ENCODE data around the gene RAB17.
"Not testable (repeated sequence)": the region's sequence is repeated elsewhere in the genome, so short reads cannot be mapped to it uniquely, and the experiment has no call there.

RAB17 gene

DNA sequence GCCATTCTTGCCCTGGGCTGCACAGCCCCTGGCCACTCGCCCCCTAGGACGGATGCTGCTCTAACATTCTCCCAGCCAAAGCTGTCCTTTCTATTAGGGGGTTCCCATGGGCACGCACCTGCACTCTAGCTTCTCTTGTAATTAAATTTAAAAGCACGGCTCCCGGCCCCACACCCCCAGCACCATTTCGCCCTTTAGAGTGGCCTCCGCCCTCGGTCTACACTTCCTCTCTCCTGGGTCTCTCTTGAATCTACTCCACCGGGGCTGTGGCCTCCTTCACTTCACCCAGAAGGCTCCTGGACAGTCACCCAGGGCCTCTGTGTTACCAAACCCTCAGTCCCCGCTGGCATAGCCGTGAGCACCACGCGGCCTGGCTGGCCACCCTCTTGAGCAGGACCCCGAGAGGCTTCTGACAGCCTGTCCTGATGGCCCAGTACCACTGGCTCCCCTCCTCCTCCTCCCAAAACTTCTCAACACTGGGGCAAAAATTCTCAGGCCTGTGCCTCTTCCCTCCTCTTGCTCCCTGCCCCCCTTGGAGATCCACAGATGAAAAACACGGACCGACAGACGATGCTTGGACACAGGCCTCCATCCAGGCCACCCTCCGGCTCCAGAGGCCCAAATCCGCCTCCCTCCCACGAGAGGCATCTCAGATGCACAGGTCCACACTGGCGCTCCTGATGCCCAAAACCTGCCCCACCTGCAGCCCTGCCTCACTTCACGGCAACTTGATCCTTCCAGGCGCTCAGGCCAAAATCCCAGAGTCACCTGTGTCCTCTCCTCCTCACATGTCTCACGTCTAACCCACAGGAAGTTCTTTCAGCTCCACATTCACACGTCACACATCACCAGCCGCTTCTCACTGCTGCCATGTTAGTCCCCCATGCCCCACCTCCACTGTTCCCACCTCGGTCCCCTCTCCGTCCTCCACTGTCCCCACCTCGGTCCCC, 6.9 kb upstream of the RAB17 start:
- DNase-seq, result no peak

DNA sequence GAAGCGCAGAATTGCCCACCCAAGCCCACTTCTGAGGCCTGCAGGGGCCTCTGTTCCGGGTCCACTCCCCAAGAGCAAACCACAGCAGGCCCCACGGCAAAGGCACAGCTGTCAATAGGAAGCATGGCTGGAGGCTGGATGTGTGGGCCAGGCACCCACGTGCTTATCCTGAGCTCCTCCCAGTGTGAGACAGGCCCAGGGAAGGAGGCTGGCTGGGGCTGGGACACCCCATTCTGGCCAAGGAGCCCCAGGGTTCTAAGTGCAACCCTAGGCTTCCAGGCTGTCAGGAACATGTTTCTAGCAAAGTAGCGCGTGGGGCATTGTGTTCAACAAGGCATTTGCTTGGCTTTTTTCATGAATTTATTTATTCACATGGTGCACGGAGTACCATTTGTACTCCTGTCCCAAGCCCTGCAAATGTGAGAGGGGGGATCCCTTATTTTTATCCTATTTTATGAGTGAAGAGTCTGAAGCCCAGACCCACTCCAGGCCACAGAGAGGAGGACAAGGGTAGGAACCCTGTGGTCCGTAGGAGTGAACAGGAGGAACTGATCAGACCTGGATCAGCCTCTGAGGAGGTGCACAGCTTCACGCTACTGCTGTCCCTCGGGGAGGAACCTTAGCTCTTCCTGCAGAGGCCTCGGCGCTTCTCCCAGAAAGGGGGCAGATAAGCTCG, 6.1 kb upstream of the RAB17 start:
- DNase-seq, result no peak

DNA sequence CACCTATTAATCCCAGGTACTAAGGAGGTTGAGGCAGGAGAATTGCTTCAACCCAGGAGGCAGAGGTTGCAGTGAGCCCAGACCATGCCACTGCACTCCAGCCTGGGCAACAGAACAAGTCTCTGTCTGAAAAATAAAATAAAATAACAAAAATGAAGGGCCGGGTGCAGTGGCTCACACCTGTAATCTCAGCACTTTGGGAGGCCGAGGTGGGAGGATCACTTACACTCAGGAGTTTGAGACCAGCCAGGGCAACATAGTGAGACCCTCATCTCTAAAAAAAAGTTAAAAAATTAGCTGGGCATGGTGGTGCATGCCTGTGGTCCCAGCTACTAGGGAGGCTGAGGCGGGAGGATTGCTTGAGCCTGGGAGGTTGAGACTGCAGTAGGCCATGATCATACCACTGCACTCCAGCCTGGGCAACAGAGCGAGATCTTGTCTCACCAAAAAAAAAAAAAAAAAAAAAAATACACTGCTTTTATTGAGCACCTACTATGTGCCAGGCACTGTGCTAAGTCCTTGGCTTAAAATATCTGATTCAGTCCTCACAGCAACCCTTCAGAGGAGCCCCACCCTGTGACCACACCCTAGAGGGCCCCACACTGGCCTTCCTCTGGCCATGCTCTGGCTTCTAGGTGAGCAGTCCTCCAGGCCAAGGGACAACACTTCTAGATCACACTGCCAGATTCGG, 5.4 kb upstream of the RAB17 start:
- DNase-seq, result not testable (repeated sequence)

DNA sequence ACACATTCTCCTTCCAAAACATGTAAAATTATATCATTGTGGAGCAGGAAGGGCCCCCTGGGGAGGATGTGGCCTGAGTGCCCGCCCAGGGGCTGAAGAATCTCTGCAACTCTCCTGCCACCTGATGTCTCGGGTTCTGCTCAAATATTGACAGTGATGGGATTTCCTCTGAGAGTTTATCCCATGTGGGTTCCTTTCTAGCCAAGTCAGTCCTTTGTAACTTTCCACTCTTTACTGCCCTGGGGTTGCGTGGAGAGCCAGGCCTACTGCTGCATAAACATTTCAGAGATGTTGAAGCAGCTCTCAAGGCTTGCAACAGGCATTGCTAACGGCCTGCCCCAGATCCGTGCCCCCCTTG, 4.0 kb upstream of the RAB17 start:
- no peak for DNase-seq

DNA sequence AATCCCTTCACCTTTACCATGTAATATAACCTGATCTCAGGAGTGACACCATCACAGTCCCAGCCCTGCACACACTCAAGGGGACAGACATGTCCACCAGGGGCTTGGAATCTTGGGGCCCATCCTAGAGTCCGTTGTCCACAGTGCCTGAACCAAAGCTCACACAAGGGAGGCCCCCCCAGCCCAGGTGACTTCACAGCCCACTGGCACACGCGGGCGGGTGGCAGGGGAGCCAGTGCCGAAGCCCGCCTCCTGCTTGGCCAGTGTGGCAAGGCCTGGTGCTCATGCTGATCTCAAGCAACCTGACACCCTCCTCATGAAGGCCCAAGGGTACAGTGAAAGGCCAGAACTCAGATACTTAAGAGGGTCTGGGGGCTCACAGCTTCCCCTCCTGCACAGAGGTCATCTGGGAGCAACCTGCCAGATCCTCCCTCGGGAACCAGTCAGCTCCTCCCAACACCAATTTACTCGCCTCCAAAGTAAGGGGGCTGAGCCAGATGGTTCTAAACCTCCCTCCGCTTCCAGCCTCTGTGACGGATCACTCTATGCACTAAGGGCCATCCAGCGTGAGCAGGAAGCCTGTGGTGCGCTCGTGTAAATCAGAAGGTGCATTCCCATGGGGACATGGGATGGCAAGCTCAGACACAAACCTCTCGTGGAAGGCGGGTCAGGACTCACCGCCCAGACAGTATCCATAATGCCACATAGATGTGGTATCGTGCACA, 3.2 kb upstream of the RAB17 start:
- DNase-seq, result no peak

DNA sequence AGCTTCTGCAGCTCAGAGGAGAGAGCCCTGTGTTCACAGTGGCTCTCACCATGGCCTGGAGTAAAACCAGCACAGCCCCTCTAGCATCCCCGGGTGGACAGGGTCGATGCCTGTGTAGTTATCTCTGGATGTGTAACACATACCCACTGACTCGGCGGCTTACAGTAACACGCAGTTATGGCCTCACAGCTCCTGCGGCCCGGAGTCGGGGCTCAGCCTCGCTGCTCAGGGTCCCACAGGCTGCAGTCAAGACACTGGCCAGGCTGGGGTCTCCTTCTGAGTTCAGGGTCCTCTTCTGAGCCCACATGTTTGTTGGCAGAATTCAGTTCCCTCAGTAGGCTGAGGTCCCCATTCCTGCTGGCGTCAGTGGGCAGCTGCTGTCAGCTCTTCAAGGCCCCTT, 2.5 kb upstream of the RAB17 start:
- no peak for DNase-seq

DNA sequence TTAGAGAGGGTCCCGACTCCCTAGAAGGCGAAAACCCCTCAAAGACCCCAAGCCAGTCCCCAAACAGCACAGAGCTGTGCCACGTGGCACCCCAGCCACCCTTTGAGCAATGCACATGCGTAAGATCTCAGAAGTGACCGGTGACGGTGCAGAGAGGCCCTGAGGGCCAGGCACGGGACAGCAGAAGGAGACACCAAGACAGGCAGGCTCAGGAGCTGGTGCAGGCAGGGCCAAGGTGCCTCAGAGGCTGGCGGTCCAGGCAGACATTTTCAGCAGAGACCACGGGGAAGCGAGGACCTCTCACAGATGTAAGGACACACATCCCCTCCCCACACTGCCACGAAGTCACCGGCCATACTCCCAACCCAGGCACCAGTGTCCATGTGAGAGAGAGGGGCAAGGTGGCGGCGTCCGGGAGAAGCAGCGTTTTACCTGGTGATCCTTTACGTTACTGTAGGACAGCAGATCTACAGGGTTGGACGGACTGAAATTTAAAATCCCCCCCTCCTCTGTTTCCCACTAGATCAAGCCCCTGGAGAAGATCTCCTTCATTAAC, 2.0 kb upstream of the RAB17 start:
- no peak for DNase-seq

DNA sequence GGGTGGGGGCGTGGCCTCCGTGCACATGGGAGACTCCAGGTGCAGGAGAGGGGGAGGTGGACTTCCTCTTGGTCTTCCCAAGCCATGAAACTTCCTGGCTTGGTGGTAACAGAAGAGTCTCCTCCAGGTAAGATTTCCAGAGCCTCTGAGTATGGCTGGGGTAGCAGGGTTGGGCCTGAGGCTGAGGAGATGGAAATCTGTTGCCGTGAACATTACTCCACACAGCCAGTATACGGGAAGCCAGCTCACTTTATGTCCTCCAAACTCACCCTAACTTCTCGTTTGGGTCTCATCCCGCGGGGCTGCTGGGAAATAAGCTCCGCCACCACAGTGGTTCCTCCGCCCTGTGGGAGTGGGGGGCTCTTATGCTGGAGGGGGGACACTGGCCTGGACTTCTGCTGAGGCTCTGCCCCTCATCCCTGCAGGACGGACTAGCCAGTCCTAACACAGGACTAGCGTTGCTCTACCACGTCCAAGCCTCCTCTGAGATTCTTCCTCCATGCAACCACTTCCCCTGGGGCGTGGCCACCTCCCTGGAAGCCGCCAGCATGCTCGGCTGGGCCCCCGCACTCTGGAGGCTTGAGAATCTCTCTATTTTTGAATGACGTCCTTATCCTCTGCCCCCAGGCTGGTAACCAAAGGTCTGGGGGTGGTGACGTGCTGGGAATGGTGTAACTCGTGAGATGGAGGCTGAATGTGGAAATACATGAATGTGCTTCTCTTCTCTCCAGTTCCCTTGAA, 777 bp upstream of the RAB17 start:
- no peak for DNase-seq

DNA sequence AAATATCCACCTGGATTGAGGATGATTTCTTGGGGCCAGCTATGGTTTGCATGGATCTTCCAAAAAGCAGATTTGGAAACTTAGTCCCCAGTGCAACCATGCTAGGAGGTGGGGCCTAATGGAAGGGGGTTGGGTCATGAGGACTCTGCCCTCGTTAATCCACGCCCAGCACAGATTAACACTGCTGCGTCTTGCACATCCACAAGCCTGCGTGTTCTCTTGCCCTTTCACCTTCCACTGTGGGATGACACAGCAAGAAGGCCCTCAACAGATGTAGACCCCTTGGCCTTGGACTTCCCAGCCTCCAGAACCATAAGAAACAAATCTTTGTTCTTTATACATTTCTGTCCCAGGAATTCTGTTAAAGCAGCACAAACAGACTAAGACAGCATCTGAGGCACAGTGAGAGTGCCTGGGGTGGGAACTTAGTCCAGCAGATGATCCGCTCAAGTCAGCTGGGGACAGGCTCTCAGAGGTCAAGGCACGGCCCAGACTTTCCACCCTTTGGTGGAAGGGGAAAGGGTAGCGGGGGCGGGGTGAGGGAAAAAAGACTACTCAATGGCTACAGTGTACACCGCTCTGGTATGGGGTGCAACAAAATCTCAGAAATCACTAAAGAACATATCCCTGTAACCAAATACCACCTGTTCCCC, 2.4 kb downstream of the RAB17 start:
- DNase-seq, result no peak

DNA sequence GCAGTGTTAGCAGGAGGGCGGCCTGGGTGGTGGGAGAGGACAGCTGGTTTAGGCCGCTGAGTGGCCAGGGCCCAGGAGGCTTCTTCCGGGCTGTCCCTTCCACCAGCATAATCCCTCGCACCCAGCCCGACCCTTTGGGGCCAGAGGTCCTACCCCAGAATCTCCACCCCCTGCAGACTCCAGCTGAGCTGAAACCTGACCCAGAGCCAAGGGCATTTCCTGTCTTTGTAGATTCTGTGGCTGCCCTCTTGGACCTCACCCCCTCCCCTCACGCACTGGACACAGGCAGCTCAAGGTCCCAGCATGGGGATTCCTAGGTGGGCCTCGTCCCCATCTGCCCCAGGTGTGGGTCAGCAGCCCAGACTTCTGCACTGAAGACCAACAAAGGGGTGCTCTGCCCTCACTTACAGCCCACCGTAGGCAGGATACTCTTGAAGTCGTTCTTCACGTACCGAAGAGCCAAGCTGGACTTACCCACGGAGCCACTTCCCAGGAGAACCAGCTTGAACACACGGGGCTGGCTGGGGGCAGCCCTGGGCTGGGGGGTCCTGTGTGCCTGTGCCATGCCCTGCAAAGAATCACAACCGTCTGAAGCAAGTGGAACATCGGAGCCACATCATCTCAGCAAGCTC, 4.8 kb downstream of the RAB17 start:
- DNase-seq, result no peak

DNA sequence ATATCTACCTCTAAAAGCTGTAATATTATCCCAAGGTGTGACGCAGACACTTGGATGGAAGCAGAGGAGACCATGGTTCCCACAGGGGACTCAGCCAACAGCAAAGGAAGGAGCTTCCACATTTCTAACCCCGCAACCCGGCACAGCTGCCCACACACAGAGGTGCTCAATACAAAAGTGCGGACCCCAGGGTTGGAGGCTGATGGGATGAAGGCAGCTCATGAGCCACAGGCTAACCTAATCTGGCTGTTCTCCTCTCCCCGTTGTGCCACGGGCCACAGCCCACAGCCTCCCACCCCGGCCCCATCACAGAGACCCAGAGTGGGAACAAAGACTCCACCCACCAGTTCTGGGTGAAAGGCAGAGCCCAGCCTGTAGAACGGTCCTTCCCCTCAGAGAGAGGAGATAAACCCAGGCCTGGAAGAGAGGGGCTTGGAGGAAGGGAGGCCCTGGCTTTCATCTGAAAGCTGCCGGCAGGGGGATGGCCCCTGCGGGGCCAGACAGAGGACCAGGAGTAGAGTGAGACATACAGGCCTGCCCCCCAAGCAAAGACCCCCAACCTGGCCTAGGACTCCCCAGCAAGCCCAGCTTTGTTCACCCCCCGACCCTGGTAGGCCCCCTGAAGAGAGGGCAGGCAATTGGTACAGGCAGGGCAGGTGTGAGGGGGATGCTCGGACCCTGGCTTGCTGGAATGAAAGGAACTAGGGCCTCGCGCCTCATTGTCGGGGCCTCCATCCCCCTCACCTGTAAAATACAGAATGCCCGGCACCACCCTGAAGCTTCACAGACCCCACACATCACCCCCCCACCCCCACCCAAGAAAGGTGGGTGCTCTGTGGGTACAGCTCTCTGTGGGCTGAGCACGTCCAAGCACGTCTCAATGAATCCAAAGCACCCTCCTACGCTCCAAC, 6.9 kb downstream of the RAB17 start:
- no peak for DNase-seq

DNA sequence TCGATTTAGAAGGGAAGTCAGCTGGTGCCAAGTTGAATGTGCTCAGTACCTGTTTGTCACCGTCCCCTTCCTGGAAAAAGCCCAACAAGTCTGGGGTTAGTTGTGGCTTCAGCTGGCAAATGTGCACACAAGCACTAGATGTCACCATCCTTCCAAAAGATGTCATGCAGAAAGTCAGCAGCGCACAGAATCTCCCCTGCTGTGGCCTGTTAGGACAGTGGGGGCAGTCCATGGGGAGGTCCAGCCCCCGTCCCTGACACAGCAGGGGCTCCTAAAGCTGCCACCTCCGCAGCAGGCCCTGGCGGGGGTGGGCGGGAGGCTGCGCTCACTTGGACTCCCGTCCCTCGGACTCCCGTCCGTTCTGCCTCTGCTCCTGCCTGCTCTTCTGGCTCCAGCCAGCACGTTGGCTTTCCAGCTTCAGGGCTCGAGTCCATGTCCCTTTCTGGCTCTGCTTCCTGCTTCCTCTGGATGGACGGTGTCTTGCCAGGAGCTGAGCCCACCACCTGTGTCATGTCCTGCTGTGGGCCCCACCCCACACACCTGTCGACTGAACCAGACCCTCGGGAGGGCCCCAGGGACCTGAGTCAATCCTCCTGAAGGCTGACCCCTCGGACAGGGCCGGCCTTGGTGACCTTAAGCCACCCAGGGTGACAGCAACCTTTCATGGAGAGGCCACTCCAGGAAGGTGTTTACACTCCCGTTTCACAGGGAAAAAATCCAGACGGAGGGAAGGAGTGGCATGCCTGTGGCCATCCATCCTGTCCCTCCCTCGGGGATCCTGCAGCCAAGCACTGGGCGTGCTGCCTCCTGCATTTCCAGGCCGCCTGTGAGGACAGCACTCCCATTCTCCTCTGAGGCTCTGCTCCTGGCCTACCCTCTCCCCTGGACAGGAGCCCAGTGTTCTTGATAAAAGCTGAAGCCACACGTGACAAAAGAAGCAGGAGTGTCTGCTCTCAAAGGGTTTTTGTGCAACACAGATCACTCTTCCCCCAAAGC, 8.5 kb downstream of the RAB17 start:
- DNase-seq, result peak in 1 of 4 experiments; percentile 12

DNA sequence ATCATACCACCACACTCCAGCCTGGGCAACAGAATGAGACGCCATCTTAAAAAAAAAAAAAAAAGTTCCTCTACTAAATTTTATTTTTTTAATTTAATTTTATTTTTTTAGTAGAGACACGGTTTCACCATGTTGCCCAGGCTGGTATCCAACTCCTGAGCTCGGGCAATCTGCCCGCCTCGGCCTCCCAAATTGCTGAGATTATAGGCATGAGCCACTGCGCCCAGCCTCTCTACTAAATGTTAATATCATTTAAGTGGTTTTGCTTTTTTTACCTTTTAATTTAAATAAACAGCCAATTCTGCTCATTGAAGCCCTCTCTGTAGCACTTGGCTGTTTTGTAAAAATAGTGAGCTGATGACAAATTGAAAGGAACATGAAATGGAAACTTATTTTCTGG, 9.2 kb downstream of the RAB17 start:
- DNase-seq, result no peak

DNA sequence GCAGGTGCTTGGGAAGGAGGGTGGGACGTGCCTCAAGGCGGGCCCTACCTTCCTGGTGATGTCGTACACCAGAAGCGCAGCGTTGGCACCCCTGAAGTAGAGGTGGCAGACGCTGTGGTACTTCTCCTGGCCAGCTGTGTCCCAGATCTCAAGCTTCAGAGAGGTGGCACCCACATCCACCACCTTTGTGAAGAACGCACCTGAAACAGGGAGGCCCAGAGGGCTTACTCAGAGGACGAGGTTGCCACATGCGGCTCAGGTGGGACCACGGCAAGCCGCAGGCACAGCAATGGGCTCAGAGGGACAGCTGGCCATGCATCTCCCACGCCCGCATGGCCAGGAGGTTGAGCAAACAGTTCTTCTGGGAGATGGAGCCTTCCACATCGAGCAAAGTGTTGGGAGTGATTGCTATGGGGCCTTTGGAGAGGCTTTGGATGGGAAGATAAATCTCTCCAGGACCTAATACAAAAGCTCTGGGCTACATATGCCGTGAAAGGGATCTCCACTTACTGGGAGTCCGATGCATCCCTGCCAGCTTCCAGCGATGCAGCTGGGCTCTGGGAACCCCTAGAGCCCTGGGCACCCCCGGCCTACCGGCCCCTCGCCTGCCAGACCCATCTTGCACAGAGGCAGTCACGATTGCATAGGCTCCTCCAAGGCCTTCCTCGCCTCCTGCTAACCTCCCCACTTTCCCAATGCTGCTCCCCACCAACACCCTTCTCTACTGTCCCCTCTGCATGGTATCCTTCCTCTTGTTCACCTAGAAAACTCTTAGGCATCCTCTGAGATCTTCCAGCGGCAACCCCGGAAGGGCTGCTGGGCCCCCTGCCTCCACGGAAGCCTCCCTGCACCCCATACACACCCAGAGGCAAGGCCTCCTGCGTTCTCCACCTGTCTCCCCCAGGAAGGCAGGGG, 12.3 kb downstream of the RAB17 start:
- DNase-seq, result no peak

DNA sequence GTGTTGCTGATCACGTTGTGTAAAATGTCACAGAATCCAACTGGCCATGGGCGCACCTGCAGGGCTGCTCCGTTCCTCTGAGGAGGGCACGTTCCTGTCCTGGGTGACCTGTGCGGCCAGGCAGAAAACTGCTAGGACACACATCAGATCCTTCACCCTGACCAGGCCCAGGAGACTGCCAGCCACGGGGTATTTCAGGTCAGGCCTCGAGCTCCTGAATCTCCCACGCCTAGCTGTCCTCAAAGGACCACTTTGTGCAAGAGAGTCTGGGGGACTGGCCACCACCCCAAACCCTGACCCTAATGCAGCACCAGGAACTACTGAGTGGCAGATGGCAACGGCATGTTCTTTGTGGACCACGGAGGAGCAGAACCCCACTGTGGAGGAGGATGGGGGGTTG, 13.1 kb downstream of the RAB17 start:
- DNase-seq, result no peak

DNA sequence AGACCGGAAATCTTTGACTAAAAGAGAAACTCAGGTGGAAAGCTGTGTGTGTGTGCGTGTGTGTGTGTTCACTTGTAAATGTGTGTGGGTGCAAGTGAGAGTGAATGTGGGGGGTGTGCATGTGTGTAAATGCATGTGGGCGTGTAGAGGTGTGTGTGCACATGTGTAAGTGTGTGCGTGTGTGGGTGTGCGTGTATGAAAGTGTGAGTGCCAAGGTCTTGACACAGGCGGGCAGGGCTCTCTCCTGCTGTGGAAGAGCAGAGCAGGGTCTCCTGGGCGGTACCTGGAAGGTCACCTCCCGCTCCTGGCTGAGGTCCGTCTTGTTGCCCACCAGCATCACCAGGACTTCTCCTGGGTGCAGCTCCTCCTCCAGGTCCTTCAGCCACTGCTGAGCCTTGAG, 13.6 kb downstream of the RAB17 start:
- DNase-seq, result no peak
